Midbrain (tissue), 1 donor: ENCODE measurements around the gene MAP4K3.

Experiments
- DNase-seq: peaks from one replicate; lab custom pipeline; 2025; lab: John Stamatoyannopoulos, UW

The MAP4K3 gene

GRCh38 chr2:39443009-39443408 is 5.9 kb upstream of the MAP4K3 start:
- DNase-seq, result no peak

DNA sequence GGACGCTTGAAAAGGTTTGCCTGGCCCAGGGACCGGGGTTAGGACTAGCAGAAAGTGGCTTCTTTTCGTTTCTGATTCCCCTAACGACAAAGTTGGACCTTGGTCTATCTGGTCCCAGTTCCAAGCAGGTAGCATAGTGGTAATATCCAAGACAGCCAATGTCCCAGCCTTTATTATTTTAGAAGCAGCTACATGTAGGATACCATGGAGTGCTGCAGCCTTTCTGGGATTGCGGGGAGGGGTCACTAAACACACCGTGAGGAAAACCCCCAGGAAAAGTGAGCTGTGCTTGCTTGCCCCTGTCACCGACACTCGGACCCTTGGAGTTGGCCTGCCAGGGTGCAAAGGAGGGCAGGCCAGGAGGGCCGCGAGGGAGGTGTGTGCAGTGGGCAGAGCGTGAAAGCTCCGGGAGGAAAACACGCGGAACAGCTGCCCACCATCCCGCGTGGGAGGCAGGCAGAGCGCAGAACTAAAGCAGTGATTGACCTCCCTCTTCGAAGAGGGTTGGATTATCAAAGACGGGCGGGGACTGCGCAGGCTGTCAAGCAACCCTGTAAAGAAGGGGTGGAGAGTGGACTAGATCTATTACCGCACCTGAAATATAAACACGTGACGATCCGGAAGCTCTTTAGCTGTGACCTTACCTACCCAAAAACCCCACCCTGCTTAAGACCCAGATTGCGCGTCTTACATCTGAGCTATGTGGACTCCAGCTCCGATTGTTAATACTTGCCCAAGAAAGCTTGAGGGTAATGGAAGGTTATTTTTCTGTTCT is 624 bp upstream of the MAP4K3 start:
- peak; percentile 72 for DNase-seq

DNA sequence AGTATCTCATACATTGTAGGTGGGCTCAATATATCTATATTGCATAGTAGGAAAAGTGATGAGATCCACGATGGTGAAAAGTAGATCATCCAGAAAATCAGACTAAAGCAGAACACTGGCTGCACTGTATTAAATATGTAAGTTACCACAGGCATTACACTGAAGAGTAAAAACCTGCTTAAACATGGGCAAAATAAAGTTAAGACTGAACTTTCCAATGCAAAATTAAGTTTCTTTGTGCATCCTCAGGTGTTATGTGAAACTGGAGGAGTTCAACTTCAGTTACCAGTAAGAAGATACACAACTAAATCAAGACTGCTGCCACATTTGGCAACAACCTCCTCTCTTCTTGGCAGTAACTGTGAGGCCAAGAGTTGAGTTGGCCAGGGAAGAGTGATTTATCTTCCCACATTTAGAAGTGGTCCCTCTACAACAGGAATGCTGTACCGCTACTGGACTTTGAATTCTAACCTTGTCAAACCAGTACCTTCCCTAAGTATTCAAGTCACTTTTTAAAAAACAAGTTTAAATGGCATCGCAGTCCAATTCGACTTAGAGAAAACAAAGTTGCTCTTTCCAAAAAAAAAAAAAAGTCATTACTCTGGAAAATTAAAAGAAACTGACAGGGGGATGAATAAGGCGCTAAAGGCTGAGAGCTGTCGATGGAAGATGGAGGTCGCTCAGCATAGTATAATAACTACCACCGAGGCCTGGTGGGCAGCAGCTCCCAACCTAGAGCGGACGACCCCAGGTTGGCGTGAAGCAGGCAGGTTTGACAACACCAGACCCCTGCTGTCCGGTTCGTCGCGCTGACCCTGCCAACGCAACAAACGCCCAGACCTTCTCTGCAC is 1.1 kb downstream of the MAP4K3 start:
- peak; percentile 56 for DNase-seq

- peak; percentile 47 for DNase-seq
Observed at GRCh38 chr2:39435234-39435633, 1.9 kb downstream of the MAP4K3 start.

GRCh38 chr2:39434233-39434897 is 2.7 kb downstream of the MAP4K3 start:
- no peak for DNase-seq

DNA sequence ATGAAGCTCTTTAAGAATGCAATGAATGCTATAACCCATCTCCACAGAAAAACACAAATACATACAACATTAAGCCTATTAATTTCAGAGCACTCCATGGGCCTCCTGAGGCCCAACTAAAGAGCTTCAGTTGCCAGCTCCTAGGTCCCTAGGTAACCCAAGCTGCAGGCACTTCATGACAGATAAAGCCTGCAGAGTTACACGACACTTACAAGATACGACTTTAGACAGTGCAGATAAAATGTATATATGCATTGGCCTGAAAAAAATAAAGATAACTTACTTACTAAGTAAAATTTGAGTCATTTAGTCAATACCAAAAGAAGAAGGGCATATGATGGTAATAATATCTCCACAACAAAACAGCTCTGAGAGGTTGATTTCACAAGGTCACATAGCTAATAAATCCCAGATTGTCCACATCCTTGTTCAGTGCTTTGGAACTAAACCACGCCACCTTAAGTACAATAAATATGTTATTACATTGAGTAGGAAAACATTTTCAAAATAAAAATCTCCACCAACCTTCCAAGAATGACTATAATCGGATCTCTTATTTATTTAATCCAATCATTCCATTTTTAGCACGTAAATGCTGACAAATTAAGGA is 3.4 kb downstream of the MAP4K3 start:
- DNase-seq, result no peak

GRCh38 chr2:39432701-39433100 is 4.4 kb downstream of the MAP4K3 start:
- no peak for DNase-seq

- no peak for DNase-seq
Observed at GRCh38 chr2:39431592-39432316, 5.3 kb downstream of the MAP4K3 start.

DNA sequence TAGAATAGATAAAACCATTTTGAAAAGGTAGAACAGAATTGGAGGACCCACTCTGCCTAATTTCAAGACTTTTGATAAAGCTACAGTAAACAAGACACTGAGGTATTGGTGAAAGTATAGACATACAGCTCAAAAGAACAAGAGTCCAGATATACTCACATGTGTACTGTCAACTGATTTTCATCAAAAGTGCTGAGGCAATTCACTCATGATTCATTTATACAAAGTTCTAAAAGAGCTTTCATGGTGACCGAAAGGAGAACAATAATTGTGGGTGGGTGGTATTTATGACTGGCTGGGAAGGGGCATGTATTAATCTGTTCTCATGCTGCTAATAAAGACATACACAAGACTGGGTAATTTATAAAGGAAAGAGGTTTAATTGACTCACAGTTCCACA is 7.3 kb downstream of the MAP4K3 start:
- DNase-seq, result no peak

- no peak for DNase-seq
Observed at GRCh38 chr2:39424951-39425350, 12.1 kb downstream of the MAP4K3 start.

DNA sequence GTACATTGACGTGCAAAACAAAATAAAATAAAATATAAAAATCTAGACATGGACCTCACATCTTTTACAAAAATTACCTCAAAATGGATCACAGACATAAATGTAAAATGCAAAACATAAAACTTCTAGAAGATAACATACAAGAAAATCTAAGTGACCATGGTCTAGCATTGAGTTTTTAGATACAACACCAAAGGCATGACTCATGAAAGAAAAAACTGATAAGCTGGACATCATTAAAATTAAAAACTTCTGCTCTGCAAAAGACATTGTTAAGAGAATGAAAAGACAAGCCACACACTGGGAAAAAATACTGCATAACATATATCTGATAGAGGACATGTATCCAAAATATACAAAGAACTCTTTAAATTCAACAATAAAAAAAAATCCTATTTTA is 14.4 kb downstream of the MAP4K3 start:
- DNase-seq, result no peak

GRCh38 chr2:39421354-39421753 is 15.7 kb downstream of the MAP4K3 start:
- no peak for DNase-seq

DNA sequence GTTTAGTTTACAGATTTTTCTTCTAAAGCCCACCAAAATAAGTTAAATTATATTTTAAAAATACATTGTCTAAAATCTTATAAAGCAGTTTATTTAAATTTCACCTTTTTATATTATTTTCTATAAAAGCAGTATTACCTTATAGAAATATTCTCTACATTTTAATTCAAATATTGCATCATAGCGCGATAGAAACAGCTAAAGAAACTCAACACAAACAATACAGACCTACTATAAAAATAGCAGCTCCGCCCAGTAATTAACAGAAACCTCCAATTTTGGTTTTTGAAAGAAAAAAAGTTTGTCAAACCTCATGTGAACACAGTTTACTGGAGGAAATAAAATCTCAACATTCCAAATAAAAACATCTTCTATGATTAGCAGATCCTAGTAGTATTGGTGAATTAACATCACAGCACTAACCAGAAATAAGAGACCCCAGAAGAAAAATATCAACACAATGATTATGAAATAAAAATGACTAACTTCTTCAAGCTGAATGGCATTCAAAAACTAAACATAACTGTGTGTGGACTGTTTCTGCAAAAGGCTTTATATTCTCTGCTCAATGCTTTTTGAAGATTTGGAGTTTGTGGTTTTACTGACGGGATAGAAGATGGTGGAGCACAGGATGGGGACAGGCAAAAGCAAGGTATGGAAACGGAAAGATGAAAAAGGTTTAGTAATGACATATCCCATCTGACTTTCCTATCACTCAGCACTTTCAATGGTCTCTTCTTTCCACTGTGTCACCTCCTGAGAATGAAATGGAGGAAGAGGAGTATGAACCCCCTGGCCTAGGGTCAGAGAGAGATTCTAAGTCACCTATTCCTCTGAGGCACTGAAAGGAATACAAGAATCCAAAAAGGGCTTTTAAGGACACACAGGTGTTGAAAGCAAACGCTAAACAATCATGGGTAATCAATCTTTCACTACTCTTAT is 17.5 kb downstream of the MAP4K3 start:
- DNase-seq, result no peak

GRCh38 chr2:39418491-39418890 is 18.6 kb downstream of the MAP4K3 start:
- DNase-seq, result no peak

- no peak for DNase-seq
Observed at GRCh38 chr2:39416140-39416539, 20.9 kb downstream of the MAP4K3 start.

DNA sequence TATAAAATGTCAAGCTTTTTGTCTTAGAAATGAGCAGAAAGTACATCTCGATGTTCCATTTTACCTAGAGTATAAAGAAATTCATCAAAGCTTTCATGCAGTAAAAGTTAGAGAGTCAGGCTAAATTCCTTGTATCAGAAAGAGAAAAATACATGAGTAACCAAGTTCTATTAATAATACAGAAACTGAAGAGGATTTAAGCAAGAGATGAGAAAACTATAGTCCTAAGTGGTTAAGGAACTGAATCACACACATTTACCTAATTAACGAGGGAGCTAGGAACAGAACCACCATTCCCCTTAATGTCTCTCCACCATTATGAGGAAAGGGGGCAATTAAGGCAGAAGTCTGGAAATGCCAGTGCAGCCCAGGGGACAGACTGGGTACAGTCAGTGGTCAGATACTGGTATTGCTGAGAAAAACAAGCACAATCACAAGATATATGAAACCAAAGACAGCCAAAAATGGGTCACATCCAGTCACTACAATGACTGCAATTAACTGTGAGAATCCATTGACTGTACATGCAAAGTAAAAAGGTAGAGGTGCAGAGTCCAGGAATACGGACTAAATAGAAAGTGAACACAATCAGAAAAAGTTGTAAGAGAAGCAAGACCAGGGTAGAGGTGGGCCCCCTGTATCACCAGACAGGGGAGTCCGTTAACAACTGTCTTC is 23.9 kb downstream of the MAP4K3 start:
- no peak for DNase-seq

DNA sequence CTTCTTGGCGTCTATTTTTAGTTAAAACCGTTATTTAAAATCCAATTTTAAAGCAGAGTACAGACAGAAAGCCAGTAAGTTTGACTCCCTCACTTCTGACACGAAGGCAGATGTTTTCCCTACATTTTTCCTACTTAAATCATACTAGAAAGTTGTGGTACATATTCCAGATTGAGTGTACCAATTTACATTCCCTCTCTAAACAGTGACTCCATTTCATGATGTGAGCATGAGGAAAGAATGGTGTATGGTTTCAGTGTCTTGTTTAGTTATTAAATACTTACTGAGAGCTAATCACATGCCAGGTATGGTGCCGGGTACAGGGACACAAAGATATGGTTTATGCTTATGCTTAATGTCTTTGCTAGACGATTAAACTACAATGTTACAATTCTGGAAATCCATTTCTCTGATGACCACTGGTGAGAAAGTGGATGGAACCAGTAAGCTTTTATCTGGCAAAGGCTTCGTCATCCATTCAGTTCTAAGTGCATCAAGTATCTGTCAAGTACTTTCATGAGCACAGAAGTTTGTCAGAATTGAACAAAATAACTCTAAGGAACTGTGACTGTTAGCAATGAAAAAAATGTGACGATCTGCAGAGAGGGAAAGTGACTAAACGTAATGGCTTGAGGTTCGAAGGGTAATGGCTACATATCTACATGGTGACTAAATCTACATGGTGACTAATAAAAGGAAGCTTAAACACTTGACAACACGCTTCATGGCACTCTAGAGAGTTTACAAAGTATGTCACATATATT is 25.7 kb downstream of the MAP4K3 start:
- no peak for DNase-seq

DNA sequence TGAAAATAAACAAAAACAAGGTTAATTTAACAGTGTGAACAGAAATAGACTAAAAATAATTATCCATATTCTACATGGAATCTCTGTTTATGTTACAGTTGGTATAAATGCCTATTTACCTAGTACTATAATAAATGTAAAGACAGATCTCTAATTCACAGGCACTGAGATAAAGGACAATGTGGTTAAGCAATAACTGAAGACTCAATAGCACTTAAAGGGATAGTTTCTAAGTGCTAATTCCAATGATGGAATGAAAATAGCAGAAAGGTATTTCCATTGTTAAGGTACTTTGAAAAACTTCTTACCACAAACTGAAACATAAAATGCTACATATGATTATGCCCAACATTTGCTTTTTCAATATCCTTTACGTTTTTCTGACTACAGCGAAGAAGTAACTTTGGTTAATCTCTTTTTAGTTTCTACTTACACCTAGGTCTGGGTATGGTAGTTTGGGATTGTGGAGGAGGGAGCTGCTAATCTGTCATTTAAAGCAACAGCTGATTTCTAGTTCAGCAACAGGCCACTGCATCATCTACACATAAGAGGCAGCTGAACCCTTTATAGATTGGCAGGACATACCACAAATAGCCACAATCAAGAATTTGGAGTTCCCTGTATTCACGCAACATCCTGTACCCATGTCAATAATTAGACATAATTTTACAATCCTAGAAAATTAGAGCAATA is 27.2 kb downstream of the MAP4K3 start:
- DNase-seq, result no peak
